Lower leg skin (tissue), 3 donors: ENCODE results near the gene ANAPC1.

Source experiments
- CTCF ChIP-seq, 3 donors: fragments of 450-650 bp; IDR thresholded peaks; one replicate each; pipeline ENCODE4 v1.5.1; 2016; ENCODE audit warnings: antibody characterized with exemption in 3 of 3, mild to moderate bottlenecking in 3 of 3, moderate library complexity in 2 of 3
- POLR2A ChIP-seq, 2 donors: fragments of 450-650 bp; IDR thresholded peaks; one replicate each; pipeline ENCODE4 v1.6.1; 2016 to 2017; ENCODE audit warnings: antibody characterized with exemption in 2 of 2, mild to moderate bottlenecking in 1 of 2, moderate library complexity in 1 of 2

- TF ChIP-seq CTCF (IDR thresholded peaks at IDR 0.05) = no peak
- no peak for TF ChIP-seq POLR2A (IDR thresholded peaks at IDR 0.05)
These were observed 12.6 kb upstream of the ANAPC1 start for GRCh38 chr2:111896576-111896975.
